Activated T-cell treated with anti-CD3 and anti-CD28 coated beads for 4 hours (primary cell): ENCODE measurements around the gene TRIOBP.
"Not testable (repeated sequence)": the region's sequence is repeated elsewhere in the genome, so short reads cannot be mapped to it uniquely, and the experiment has no call there.

Source experiments
- DNase-seq: peaks from one replicate; pipeline ENCODE4 v3.0.0-alpha.2; 2020

The TRIOBP gene

GRCh38 chr22:37696657-37697537, at the start of gene TRIOBP:
Gene TRIOBP, plus strand, starts transcription at chr22:37697048. Its CDS starts 4,318 bp downstream, at chr22:37701366.
- DNase-seq = peak; percentile 72

GRCh38 chr22:37647317-37647716, 49.5 kb upstream of the TRIOBP start:
- DNase-seq = no peak

DNA sequence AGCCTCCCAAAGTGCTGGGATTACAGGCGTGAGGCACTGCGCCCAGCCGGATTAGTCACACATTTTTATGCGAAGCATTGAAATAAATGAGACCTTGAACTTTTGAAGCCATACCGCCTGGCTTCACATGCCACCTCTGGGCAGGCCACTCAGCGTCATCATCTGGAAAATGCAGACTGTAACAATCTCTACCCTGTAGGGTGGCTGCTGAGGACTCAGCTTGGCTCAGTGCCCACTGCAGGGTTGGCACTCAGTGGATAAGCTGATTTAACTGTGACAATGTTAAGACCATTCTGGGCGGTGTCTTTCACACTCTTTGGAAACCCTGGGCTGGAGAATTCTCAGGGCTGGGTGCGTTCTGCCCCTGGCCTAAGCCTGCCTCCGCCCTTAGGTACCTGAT, 48.9 kb upstream of the TRIOBP start:
- DNase-seq = no peak

DNA sequence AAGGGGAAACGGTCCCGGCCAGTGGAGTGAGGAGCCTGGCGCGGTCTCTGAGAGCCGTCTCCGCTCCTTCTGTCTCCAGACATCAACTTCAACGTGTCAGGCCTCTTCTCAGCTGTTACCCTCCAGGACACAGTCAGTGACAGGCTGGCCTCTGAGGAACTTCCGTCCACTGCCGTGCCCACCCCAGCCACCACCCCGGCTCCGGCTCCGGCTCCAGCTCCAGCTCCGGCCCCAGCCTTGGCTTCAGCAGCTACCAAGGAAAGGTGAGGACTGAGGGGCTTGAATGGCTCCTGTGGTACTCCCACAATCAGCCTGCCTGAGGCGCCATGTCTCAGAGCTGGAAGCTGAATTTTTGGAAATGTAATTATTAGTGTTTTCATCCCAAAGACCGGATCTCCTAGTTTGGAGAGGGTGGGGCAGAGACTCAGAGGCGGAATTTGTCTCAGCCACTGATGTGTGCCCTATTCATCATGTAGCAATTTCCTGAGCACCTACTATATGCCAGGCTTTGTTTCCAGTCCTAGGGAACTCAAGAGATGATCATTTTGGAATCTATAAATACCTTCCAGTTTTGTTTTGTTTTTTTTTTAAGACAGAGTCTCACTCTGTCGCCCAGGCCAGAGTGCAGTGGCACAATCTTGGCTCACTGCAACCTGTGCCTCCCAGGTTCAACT, 46.2 kb upstream of the TRIOBP start:
- DNase-seq = no peak

- no peak for DNase-seq
Observed at GRCh38 chr22:37654563-37655251, 42.1 kb upstream of the TRIOBP start.

- no peak for DNase-seq
Observed at GRCh38 chr22:37655252-37655563, 41.6 kb upstream of the TRIOBP start.

DNA sequence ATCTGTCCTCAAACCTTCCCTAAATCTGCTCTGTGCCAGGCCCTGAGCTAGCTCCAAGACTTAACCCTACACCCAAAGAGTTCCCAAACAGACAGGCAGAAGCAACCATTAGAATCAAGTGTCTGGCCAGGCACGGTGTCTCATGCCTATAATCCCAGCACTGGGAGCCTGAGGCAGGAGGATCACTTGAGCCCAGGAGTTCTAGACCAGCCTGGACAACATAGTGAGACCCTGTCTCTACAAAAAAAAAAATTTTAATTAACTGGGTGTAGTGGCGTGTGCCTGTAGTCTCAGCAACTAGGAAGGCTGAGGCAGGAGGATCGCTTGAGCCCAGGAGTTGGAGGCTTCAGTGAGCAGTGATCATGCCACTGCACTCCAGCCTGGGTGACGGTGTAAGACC, 40.3 kb upstream of the TRIOBP start:
- not testable (repeated sequence) for DNase-seq

GRCh38 chr22:37657590-37658132, 39.2 kb upstream of the TRIOBP start:
- no peak for DNase-seq

GRCh38 chr22:37658133-37659065, 38.4 kb upstream of the TRIOBP start, which contains the start of gene PDXP:
Gene PDXP, plus strand, starts transcription at chr22:37658723. Its CDS starts 60 bp downstream, at chr22:37658783.
- peak; percentile 98 for DNase-seq

DNA sequence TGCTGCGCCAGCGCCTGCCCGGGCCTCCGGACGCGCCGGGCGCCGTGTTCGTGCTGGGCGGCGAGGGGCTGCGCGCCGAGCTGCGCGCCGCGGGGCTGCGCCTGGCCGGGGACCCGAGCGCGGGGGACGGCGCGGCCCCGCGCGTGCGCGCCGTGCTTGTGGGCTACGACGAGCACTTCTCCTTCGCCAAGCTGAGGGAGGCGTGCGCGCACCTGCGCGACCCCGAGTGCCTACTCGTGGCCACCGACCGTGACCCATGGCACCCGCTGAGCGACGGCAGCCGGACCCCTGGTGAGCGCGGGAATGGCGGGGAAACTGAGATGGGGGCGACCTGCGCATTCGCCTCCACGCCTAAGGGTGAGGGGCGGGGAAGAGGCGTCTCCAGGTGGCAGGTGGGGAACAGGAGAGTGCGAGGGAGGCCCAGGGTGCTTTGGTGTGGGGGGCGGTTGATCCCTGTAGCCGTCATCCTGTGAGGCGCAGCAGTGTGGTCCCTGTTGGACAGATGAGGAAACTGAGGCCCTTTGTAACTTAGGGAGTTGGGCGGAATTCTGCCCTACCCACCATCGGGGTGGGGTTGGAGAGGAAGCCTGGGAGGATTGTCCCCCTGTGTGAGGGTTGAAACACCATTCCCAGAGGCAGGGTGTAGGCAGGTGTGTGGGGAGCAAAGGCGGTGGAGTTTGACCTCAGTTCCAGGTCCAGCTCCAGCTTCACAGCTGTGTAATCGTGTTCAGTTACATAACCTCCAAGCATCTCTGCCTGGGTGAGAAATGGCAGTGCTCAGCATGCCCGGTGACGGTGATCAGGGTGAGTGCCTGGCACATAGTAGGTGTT, 37.6 kb upstream of the TRIOBP start:
- DNase-seq = no peak

GRCh38 chr22:37659897-37660708, 36.7 kb upstream of the TRIOBP start:
- DNase-seq = no peak

DNA sequence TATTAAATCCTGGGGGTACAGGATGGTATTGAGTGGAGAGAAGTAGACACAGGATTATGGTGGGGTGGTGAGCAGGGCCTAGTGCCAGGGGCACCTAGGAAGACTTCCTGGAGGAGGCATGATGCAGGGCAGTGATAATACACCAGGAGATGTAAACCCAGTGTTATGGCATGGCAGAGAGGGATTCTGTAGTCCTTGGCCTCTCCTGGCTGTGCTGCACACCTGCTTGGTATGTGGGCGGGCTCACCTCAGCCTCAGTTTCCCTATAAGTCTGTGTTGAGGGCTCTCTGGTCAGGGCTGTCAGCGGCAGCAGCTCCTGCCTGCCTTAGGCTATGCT, 36.2 kb upstream of the TRIOBP start:
- DNase-seq = no peak

DNA sequence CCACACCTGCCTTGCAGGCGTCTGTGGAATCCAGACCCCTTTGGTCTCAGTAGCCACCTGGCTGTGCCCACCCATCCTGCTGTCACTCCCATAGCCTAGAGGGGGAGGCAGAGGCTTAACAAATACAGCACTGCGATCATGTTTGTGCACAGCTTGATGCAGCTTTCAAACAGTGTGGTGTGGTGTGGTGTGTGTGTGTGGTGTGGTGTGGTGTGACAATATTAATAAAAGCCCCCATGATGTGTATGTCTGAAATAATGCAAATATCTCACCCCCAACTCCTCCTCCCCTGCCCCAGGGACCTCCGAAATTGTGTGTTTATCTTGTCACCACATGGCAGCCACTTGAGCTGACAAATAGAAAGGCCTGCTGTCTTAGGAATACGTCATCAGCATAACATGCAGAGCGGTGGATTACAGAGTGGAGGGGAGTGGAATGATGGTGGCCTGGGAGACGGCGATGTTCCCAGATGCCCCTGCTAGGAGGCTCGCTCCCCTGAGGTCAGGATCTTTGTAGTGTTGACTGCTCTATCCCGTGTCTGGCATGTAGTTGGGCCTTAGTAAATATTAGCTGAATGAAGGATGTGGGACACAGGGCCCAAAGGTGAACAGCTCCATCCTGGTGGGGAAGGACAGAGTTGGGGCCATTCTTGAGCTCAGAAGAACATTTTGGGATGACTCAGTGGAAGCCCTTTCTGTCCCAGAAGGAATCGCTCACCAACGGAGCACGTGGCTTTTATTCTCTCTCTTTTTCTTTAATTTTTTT, 35.5 kb upstream of the TRIOBP start:
- DNase-seq = no peak

DNA sequence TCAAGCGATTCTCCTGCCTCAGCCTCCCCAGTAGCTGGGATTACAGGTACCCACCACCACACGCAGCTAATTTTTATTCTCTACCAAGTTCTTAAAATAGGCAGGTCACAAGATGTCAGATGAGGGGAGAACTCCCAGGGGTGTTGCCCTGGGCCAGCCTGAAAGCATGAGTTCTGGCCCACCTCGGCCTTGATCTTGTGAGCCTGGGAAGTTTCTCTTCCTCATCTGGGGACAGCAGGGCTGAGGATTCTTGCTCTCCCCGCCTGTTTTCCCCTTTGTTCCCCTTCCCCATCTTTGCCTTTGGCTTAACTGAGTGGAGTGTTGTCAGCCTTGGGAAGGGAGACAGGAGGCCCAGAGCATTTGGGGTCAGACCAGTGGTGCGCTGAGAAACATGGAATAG, 34.8 kb upstream of the TRIOBP start:
- DNase-seq = no peak

GRCh38 chr22:37663521-37664140, 33.2 kb upstream of the TRIOBP start:
- no peak for DNase-seq

DNA sequence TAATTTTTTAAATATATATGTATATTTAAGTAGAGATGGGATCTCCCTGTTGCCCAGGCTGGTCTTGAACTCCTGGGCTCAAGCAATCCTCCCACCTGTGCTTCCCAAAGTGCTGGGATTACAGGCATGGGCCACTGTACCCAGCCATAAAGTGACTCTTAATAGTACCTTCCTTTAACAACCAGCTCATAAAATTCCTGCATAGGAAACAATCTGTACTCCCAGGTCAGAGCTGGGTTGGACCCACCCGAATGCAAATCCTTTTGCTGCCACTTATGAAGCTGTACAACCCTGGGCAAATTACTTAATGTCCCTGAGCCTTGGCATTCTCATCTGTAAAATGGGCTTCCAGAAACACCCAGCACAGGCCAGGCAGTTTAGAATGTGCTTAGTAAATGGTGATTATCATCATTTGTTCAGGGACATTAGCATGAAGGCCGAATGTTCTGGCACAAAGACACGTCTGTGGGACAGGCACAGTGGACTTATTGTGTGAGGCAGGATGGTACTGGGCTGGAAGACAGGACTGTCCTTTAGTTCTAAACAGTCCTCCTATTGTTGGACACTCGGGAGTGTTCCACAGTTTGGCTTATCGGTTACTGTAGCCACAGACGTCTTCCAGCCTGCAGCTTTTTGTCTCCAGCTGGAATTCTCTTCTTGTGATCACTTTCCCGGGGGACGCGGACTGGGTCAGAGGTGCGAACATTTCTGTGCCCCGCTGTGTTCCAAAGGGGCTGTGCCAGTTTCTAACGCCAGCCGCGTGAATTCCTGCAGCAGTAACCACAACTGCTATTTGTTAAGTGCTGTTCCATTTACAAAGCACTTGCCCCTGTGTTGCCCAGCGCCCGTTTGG, 32.4 kb upstream of the TRIOBP start:
- DNase-seq = no peak

DNA sequence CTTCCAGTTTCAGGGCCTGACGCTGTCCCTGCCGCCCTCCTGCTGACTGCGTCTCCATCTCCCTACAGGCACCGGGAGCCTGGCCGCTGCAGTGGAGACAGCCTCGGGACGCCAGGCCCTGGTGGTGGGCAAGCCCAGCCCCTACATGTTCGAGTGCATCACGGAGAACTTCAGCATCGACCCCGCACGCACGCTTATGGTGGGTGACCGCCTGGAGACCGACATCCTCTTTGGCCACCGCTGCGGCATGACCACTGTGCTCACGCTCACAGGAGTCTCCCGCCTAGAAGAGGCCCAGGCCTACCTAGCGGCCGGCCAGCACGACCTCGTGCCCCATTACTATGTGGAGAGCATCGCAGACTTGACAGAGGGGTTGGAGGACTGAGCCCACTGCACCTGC, 31.4 kb upstream of the TRIOBP start:
- DNase-seq = no peak

DNA sequence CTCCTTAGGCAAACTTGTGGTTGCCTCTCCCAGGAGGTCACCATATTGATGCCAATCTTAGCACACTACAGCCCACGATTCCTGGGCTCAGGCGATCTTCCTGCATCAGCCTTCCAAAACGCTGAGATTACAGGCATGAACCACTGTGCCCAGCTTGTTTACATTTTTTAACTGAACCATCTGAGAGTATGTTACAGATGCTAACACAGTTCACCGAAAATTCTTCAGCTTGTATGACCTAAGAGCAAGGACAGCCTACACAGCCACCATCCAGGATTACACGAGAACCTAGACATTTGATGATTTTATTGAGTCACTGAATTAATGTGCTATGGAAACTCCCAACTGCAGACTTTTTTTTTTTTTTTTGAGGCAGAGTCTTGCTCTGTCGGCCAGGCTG, 27.3 kb upstream of the TRIOBP start:
- DNase-seq = no peak
